ENCODE results near the gene SLC27A1. TPM values are rescaled to one million over a fixed set of nuclear protein-coding genes. Genes with fewer than 3 reads are reported as not detected.

The SLC27A1 gene
- total and polyA plus RNA-seq, 2 experiments from 2014 or later = 3.5 to 11.6 TPM

DNA sequence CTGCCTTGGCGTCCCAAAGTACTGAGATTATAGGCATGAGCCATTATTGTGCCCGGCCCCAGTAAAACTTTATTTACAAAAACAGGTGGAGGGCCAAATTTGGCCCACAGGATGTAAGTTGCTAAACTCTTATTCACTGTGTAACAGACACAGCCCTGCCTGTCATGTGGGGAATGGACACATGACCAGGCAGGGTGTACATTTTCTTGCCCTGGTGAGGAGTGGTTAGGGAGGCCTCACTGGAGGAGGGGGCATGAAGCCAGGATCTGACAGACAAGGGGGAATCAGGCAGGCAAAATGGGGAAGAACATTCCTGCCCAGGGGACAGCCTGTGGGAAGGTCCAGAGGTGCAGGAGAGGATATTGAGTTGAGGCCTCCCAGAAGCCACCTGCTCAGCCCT, 33.7 kb downstream of the SLC27A1 start (continued):
- TF ChIP-seq CTCF (conservative IDR thresholded peaks at IDR 0.05; ENCODE audit: low read depth in 2 of 2) = no peak
- no peak for TF ChIP-seq ZNF331 (CRISPR knock-in tag; IDR thresholded peaks at IDR 0.05; ENCODE audit: low read depth)

- TF ChIP-seq EZH2phosphoT487 (IDR thresholded peaks at IDR 0.05; ENCODE audit: unreplicated experiment) = no peak
- TF ChIP-seq ZNF331 (CRISPR knock-in tag; IDR thresholded peaks at IDR 0.05; ENCODE audit: low read depth) = no peak
- Mint-ChIP-seq H3K36me3 (ENCODE audit: low read depth) (0 out of 3 replicates have a peak, but pooled peaks cover 3% of the 10 kb centered on the region), H3K4me1 (peaks cover 9% of the 10 kb centered on the region), H3K4me3 (no peak overlapping the region), H3K27ac (no peak overlapping the region), H3K9me3 (no peaks in the 10 kb centered on the region), H3K27me3 (ENCODE audit: insufficient read depth, low read depth, poor library complexity) (peaks cover 9% of the 10 kb centered on the region)
- Histone ChIP-seq H3K36me3 (ENCODE audit: insufficient read depth) (no peaks in the 10 kb centered on the region), H2AFZ (no peak overlapping the region), H4K20me1 (replicated peaks; ENCODE audit: insufficient read depth) (no peaks in the 10 kb centered on the region), H3K9me2 (ENCODE audit: insufficient read depth) (no peaks in the 10 kb centered on the region), H3K4me2 (no peak overlapping the region), H3F3A (replicated peaks; ENCODE audit: low read depth) (no peaks in the 10 kb centered on the region), H3K27me3 (ENCODE audit: insufficient read depth) (no peaks in the 10 kb centered on the region), H3K79me2 (replicated peaks; ENCODE audit: insufficient read depth) (peaks cover 5% of the 10 kb centered on the region; the same call in 1 of the 2 replicates), H3K27ac (ENCODE audit: low read depth) (no peak overlapping the region), H3K4me1 (ENCODE audit: insufficient read depth) (peaks cover 11% of the 10 kb centered on the region), H3K4me3 (no peak overlapping the region)
- ATAC-seq (no peak), DNase-seq (ENCODE audit: low spot score) (no peak)
Observed at GRCh38 chr19:17504456-17504855, 34.1 kb downstream of the SLC27A1 start.

- H3K4me3 ChIP-seq = no peak overlapping the region
- H3K27ac ChIP-seq (ENCODE audit: low read depth) = no peak overlapping the region
- H3K9me3 Mint-ChIP-seq = no peaks in the 10 kb centered on the region
- H3K79me2 ChIP-seq (replicated peaks; ENCODE audit: insufficient read depth) = peaks cover 12% of the 10 kb centered on the region
- H3F3A ChIP-seq (replicated peaks; ENCODE audit: low read depth) = peaks cover 1% of the 10 kb centered on the region; the same call in 1 of the 2 replicates
- no peak overlapping the region for H3K4me2 ChIP-seq
- no peak overlapping the region; the same call in 1 of the 2 replicates for H3K27ac Mint-ChIP-seq
- H4K20me1 ChIP-seq (replicated peaks; ENCODE audit: insufficient read depth) = no peaks in the 10 kb centered on the region
- H2AFZ ChIP-seq = no peak overlapping the region
- peaks cover 2% of the 10 kb centered on the region; the same call in 1 of the 3 replicates for H3K4me1 Mint-ChIP-seq
- ATAC-seq = no peak
- DNase-seq (ENCODE audit: low spot score) = no peak
- no peaks in the 10 kb centered on the region for H3K9me2 ChIP-seq (ENCODE audit: insufficient read depth)
- no peaks in the 10 kb centered on the region for H3K27me3 ChIP-seq (ENCODE audit: insufficient read depth)
- no peak overlapping the region for H3K4me3 Mint-ChIP-seq
- peaks cover 4% of the 10 kb centered on the region for H3K4me1 ChIP-seq (ENCODE audit: insufficient read depth)
- H3K36me3 ChIP-seq (ENCODE audit: insufficient read depth) = no peaks in the 10 kb centered on the region
- peaks cover 9% of the 10 kb centered on the region for H3K27me3 Mint-ChIP-seq (ENCODE audit: insufficient read depth, low read depth, poor library complexity)
- H3K36me3 Mint-ChIP-seq (ENCODE audit: low read depth) = 0 out of 3 replicates have a peak, but pooled peaks cover 3% of the 10 kb centered on the region
- TF ChIP-seq ZNF114 (CRISPR knock-in tag; IDR thresholded peaks at IDR 0.05) (no peak), JUNB (IDR thresholded peaks at IDR 0.05; ENCODE audit: unreplicated experiment) (no peak), EZH2phosphoT487 (IDR thresholded peaks at IDR 0.05; ENCODE audit: unreplicated experiment) (no peak), ZNF462 (CRISPR knock-in tag; IDR thresholded peaks at IDR 0.05) (no peak), CTCF (conservative IDR thresholded peaks at IDR 0.05; ENCODE audit: low read depth in 2 of 2) (no peak), STAT1 (IDR thresholded peaks at IDR 0.05; ENCODE audit: unreplicated experiment) (no peak)
Observed at GRCh38 chr19:17505223-17505622, 34.9 kb downstream of the SLC27A1 start.
